Adrenal gland (tissue), 5 donors: Measurements from ENCODE around the gene UNC93B1.
"Not testable (repeated sequence)": the region's sequence is repeated elsewhere in the genome, so short reads cannot be mapped to it uniquely, and the experiment has no call there.

Source experiments
- POLR2A ChIP-seq, 2 donors: fragments of 450-650 bp; IDR thresholded peaks; one replicate each; pipeline ENCODE4 v1.6.1; 2017; ENCODE audit warnings: antibody characterized with exemption in 2 of 2, mild to moderate bottlenecking in 2 of 2, moderate library complexity in 1 of 2
- TF ChIP-seq, protein P1 (sequence below), 6 experiments: fragments of 450-650 bp in 4 of 6; fragments of 200-600 bp in 2 of 6; sonication (generic) in 1 of 6; IDR thresholded peaks; 1 replicate in 5 of 6; 2 replicates in 1 of 6; pipeline versions ENCODE4 v1.5.1 to v1.8.0; 2016 to 2021; ENCODE audit warnings: antibody characterized with exemption in 6 of 6, mild to moderate bottlenecking in 2 of 6, moderate library complexity in 1 of 6
- donor health status: DM: no; HTN: no; CAD: no.

DNA sequence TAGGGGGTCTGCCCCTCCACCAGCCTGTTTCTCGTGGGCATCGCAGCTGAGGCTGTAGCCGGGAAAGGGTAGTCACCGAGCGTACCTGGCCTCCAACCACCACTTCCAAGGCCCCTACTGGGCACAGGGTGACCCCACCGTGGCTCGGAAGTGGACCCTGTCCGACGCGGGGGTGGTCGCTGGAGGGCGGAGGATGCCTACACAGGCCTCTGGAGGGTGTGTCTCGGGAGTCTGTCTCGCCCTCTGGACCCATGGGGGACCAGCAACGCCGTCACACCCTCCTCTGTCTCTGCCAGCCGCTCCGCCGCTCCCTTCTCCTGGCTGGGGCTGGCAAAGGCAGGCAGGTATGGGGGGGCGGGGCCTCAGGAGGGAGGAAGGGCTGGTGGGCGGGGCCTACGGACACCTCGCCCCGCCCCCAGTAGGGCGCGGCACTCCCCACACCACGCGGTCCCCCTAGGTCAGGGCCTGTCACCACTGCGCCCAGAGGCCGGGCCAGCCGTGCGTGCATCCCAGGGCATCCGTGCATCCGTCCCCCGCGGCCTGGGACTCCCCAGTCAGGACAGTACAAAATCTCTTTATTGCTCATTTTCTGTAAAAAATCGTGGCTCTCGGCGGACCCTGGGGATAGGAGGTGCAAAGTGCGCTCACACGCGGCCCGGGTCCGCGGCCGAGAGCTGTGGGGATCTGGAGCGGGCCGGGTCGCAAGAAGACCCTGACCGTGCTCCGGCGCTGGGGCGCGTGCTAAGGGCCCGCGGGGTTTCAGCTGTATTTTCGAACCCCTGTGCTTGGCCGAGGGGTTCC is 13.2 kb downstream of the UNC93B1 start:
- TF ChIP-seq, protein P1, sequence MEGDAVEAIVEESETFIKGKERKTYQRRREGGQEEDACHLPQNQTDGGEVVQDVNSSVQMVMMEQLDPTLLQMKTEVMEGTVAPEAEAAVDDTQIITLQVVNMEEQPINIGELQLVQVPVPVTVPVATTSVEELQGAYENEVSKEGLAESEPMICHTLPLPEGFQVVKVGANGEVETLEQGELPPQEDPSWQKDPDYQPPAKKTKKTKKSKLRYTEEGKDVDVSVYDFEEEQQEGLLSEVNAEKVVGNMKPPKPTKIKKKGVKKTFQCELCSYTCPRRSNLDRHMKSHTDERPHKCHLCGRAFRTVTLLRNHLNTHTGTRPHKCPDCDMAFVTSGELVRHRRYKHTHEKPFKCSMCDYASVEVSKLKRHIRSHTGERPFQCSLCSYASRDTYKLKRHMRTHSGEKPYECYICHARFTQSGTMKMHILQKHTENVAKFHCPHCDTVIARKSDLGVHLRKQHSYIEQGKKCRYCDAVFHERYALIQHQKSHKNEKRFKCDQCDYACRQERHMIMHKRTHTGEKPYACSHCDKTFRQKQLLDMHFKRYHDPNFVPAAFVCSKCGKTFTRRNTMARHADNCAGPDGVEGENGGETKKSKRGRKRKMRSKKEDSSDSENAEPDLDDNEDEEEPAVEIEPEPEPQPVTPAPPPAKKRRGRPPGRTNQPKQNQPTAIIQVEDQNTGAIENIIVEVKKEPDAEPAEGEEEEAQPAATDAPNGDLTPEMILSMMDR (IDR thresholded peaks at IDR 0.05): not testable (repeated sequence)
- not testable (repeated sequence) for TF ChIP-seq POLR2A (IDR thresholded peaks at IDR 0.05)
